Right lobe of liver (tissue), 4 donors: ENCODE measurements around the gene CR2.

Source experiments
- CTCF ChIP-seq, 4 donors: fragments of 200-600 bp in 3 of 4; fragments of 450-650 bp in 1 of 4; IDR thresholded peaks; one replicate each; pipeline versions ENCODE4 v1.5.1 to v1.8.0; 2016 to 2022; ENCODE audit warnings: antibody characterized with exemption in 4 of 4, mild to moderate bottlenecking in 2 of 4
- POLR2A ChIP-seq: fragments of 450-650 bp; IDR thresholded peaks from one replicate; pipeline ENCODE4 v1.6.1; 2017; ENCODE audit warnings: antibody characterized with exemption, mild to moderate bottlenecking
- donor health status: DM: no; HTN: no; CAD: no.
- donor health status: DM: no; HTN: no; CAD: no.
- donor health status: DM: no; HTN: yes; CAD: no.

DNA sequence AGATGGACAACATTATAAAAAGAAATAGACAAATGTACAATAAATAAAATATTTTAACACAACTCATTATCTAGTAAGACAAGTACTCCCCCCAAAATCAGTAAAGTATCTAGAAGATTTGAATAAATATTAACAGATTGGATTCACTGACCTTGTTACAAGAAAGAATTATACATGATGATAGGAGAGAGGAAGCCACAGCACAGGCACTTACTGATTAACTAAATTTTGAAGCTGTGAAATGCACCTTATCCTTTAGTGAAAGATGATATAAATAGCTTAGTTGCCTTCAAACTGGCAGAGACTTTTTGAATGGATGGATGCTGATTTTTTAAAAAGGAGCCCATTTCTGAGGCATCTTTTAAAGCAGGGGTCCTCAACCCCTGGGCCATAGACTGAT, 50.3 kb downstream of the CR2 start:
- no peak for TF ChIP-seq CTCF (IDR thresholded peaks at IDR 0.05)
- TF ChIP-seq POLR2A = no peak
